ENCODE results near the gene XRN1.
"Not testable (repeated sequence)": the region's sequence is repeated elsewhere in the genome, so short reads cannot be mapped to it uniquely, and the experiment has no call there.

GRCh38 chr3:142369576-142369975 lies 78.3 kb downstream of the XRN1 start:
- TF ChIP-seq, protein P1, sequence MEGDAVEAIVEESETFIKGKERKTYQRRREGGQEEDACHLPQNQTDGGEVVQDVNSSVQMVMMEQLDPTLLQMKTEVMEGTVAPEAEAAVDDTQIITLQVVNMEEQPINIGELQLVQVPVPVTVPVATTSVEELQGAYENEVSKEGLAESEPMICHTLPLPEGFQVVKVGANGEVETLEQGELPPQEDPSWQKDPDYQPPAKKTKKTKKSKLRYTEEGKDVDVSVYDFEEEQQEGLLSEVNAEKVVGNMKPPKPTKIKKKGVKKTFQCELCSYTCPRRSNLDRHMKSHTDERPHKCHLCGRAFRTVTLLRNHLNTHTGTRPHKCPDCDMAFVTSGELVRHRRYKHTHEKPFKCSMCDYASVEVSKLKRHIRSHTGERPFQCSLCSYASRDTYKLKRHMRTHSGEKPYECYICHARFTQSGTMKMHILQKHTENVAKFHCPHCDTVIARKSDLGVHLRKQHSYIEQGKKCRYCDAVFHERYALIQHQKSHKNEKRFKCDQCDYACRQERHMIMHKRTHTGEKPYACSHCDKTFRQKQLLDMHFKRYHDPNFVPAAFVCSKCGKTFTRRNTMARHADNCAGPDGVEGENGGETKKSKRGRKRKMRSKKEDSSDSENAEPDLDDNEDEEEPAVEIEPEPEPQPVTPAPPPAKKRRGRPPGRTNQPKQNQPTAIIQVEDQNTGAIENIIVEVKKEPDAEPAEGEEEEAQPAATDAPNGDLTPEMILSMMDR (conservative IDR thresholded peaks at IDR 0.05), result not testable (repeated sequence)
- TF ChIP-seq ZFX (IDR thresholded peaks at IDR 0.05), result not testable (repeated sequence)
